ENCODE data around the gene PLVAP. TPM values are rescaled to one million over a fixed set of nuclear protein-coding genes. Genes with fewer than 3 reads are reported as not detected.

PLVAP gene
- total and polyA plus RNA-seq, 9 of the 15 experiments (the other 6 are each of a cell fraction or from before 2014, with no cell fraction given) = 0.09 to 0.84 (median 0.51) TPM; not detected in 4

DNA sequence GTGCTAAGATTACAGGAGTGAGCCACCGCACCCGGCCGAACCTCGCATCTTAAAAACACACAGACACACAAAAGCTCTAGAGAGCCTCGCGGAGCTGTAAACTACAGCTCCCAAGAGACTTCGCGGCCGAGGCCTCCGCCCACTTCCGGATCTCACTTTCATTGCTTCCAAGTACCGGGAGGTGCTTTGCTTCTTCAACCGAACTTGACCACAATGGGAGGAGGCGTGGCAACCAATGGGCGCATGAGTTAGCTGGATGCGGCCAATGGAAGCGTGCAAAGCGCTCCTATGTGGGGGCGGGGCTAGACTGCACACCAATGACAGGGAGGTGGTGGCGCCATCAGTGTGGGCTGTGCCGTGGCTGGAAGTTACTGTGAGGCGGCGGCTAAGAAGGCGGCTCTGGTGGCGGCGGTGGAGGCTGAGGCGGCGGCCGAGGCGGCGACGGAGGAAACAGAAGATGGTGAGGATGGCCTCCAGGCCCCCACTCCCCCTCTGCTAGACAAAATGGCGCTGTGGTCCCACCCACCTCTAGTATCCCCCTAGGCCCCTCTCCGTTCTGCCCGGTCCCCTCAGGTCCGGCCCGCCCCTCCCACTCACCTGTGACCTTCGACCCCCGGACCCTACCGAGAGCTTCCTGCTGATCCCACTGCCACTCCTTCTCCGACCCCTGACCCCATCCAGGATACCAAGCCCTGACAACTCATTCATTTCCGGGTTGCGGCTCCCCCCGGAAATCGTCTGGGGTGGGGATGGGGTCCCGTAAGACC lies 67.8 kb downstream of the PLVAP start, which contains the start of gene DDA1 (continued):
- TF ChIP-seq, protein P1, sequence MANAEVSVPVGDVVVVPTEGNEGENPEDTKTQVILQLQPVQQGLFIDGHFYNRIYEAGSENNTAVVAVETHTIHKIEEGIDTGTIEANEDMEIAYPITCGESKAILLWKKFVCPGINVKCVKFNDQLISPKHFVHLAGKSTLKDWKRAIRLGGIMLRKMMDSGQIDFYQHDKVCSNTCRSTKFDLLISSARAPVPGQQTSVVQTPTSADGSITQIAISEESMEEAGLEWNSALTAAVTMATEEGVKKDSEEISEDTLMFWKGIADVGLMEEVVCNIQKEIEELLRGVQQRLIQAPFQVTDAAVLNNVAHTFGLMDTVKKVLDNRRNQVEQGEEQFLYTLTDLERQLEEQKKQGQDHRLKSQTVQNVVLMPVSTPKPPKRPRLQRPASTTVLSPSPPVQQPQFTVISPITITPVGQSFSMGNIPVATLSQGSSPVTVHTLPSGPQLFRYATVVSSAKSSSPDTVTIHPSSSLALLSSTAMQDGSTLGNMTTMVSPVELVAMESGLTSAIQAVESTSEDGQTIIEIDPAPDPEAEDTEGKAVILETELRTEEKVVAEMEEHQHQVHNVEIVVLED (CRISPR knock-in tag; IDR thresholded peaks at IDR 0.05) = no peak
- TF ChIP-seq SMAD2 (IDR thresholded peaks at IDR 0.05; ENCODE audit: low read depth, low read length) (no peak), CAMTA2 (CRISPR knock-in tag; conservative IDR thresholded peaks at IDR 0.05) (no peak), HDAC2 (IDR thresholded peaks at IDR 0.05) (no peak), SRSF7 (optimal IDR thresholded peaks at IDR 0.05; ENCODE audit: low read depth, low read length) (no peak), ZNF707 (CRISPR knock-in tag; conservative IDR thresholded peaks at IDR 0.05) (no peak), ZKSCAN8 (CRISPR knock-in tag; IDR thresholded peaks at IDR 0.05) (no peak), ZNF57 (CRISPR knock-in tag; IDR thresholded peaks at IDR 0.05) (no peak), U2AF2 (optimal IDR thresholded peaks at IDR 0.05; ENCODE audit: low read depth, low read length) (no peak), PHTF2 (CRISPR knock-in tag; IDR thresholded peaks at IDR 0.05) (no peak), LCOR (CRISPR knock-in tag; IDR thresholded peaks at IDR 0.05) (peak; percentile 91), ZC3H11A (IDR thresholded peaks at IDR 0.05; ENCODE audit: low read depth, low read length) (no peak)
- TF ChIP-seq, protein P2, sequence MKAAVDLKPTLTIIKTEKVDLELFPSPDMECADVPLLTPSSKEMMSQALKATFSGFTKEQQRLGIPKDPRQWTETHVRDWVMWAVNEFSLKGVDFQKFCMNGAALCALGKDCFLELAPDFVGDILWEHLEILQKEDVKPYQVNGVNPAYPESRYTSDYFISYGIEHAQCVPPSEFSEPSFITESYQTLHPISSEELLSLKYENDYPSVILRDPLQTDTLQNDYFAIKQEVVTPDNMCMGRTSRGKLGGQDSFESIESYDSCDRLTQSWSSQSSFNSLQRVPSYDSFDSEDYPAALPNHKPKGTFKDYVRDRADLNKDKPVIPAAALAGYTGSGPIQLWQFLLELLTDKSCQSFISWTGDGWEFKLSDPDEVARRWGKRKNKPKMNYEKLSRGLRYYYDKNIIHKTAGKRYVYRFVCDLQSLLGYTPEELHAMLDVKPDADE (conservative IDR thresholded peaks at IDR 0.05; ENCODE audit: control insufficient read depth, low read depth, low read length) = peak; percentile 84
- TF ChIP-seq, protein P3, sequence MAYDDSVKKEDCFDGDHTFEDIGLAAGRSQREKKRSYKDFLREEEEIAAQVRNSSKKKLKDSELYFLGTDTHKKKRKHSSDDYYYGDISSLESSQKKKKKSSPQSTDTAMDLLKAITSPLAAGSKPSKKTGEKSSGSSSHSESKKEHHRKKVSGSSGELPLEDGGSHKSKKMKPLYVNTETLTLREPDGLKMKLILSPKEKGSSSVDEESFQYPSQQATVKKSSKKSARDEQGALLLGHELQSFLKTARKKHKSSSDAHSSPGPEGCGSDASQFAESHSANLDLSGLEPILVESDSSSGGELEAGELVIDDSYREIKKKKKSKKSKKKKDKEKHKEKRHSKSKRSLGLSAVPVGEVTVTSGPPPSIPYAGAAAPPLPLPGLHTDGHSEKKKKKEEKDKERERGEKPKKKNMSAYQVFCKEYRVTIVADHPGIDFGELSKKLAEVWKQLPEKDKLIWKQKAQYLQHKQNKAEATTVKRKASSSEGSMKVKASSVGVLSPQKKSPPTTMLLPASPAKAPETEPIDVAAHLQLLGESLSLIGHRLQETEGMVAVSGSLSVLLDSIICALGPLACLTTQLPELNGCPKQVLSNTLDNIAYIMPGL (CRISPR knock-in tag; IDR thresholded peaks at IDR 0.05) = no peak
- TF ChIP-seq, protein P4, sequence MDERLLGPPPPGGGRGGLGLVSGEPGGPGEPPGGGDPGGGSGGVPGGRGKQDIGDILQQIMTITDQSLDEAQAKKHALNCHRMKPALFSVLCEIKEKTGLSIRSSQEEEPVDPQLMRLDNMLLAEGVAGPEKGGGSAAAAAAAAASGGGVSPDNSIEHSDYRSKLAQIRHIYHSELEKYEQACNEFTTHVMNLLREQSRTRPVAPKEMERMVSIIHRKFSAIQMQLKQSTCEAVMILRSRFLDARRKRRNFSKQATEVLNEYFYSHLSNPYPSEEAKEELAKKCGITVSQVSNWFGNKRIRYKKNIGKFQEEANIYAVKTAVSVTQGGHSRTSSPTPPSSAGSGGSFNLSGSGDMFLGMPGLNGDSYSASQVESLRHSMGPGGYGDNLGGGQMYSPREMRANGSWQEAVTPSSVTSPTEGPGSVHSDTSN (CRISPR knock-in tag; IDR thresholded peaks at IDR 0.05; ENCODE audit: low read depth) = no peak
- TF ChIP-seq, protein P4 (tag; conservative IDR thresholded peaks at IDR 0.05; ENCODE audit: low read depth) = no peak
- TF ChIP-seq, protein P5, sequence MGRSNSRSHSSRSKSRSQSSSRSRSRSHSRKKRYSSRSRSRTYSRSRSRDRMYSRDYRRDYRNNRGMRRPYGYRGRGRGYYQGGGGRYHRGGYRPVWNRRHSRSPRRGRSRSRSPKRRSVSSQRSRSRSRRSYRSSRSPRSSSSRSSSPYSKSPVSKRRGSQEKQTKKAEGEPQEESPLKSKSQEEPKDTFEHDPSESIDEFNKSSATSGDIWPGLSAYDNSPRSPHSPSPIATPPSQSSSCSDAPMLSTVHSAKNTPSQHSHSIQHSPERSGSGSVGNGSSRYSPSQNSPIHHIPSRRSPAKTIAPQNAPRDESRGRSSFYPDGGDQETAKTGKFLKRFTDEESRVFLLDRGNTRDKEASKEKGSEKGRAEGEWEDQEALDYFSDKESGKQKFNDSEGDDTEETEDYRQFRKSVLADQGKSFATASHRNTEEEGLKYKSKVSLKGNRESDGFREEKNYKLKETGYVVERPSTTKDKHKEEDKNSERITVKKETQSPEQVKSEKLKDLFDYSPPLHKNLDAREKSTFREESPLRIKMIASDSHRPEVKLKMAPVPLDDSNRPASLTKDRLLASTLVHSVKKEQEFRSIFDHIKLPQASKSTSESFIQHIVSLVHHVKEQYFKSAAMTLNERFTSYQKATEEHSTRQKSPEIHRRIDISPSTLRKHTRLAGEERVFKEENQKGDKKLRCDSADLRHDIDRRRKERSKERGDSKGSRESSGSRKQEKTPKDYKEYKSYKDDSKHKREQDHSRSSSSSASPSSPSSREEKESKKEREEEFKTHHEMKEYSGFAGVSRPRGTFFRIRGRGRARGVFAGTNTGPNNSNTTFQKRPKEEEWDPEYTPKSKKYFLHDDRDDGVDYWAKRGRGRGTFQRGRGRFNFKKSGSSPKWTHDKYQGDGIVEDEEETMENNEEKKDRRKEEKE (IDR thresholded peaks at IDR 0.05; ENCODE audit: borderline replicate concordance in 1 of 2, control insufficient read depth in 1 of 2, low read depth in 2 of 2, low read length in 1 of 2) = no peak

All from K562 (cell line).